GM11168 (cell line): ENCODE measurements around the gene ERP27.

Experiments
- in situ Hi-C: fragments of 300-500 bp; cut with MboI; formaldehyde crosslinking; loops from one replicate; pipeline ENCODE4 v1.12.0; 2022; ENCODE audit warnings: low sequenced_read_pairs; ENCODE audit not compliant: unreplicated experiment

Gene ERP27

DNA sequence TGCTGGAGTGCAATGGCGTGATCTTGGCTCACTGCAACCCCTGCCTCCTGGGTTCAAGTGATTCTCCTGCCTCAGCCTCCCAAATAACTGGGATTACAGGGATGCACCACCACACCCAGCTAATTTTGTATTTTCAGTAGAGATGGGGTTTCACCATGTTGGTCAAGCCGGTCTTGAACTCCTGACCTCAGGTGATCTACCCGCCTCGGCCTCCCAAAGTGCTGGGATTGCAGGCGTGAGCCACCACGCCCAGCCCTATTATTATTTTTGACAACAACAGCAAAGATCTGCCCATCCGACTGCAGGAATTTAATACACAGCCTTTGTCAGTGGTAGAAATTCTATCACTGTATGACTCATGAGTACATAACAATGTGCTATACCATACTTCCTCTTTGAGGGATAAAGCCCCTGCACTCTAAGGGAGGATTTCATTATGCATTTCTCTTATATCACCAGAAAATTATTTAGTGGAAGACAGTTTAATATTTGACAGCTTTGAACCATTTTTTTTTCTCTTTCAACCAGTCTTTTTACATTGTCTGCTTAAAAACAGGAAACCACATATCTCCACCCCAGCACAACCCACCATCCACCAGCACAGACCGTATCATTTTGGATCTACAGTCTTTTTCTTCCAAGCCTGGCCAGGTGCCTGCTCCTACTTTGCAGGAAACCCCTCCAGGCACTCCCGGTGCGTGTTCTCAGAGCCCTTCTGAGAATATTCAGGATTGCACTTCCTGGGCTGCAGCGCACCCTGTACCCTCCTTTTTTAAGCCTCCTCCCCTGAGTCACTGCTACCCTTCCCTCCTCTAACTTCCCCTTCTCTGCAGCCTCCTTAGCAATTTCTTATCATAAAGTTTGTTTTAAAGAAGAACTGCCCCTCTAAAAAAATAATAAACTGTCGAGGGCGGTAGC, 22.5 kb upstream of the ERP27 start:
- in situ Hi-C loops, result loop anchor here (25.0 kb wide), 1 partner anchor 724 kb away; no protein-coding TSS in a partner anchor

DNA sequence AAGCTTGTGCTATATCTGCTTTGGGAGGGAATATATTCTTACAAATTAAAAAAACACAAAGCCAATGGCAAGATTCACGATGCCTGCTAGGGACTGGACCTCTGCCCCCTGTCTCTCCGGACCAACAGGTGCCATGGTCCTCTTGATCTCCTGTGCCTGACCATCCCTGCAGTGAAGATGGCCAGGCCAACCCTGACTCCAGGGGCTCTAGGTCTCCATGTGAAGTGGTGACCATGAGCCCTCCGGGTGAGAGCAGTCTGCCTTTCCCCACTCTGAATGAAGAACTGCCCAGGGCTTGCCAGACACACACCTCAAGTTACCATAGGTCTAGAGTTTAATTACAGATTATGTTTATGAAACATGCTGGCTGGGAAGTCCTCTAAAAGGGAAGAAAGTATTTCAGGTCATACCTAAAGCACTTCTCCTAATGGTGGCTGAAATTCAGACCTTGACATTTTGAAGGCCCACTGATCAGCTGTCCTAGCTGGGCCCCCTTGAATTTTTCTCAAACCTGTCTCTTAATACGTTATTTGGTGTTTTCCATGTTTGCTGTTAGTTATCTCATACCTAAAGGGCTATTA, 21.7 kb upstream of the ERP27 start:
- in situ Hi-C loops, result loop anchor here (25.0 kb wide), 1 partner anchor 723 kb away; no protein-coding TSS in a partner anchor

DNA sequence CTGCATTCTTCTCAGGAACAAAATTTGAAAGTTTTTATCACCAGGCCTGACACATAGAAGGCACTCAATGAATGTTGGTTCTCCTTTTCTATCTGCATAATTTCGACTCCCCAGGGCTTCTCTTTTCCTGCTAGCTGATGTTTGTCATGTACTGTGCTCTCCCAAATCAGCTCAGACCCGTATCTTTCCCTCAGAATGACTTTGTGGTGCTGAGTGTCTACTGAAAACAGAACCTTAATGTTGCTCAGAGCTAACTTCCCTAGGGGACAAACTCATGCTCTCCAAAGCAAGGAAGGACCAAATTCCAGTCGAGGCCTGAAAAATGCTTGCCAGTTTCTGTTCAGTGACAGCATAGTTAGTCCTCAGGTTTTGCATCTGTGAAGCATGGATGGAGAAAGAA, 21.1 kb upstream of the ERP27 start:
- in situ Hi-C loops, result loop anchor here (25.0 kb wide), 1 partner anchor 722 kb away; no protein-coding TSS in a partner anchor

DNA sequence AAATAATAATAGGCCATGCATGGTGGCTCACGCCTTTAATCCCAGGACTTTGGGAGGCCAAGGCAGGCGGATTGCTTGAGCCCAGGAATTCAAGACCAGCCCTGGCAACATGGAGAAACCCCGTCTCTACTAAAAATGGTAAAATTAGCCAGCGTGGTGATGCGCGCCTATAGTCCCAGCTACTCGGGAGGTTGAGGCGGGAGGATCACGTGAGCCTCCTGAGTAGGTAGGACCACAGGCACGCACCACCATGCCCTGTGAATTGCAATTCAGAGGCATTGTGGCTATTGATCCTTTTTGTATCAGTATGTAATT, 20.7 kb upstream of the ERP27 start:
- in situ Hi-C loops, result loop anchor here (25.0 kb wide), 1 partner anchor 722 kb away; no protein-coding TSS in a partner anchor

DNA sequence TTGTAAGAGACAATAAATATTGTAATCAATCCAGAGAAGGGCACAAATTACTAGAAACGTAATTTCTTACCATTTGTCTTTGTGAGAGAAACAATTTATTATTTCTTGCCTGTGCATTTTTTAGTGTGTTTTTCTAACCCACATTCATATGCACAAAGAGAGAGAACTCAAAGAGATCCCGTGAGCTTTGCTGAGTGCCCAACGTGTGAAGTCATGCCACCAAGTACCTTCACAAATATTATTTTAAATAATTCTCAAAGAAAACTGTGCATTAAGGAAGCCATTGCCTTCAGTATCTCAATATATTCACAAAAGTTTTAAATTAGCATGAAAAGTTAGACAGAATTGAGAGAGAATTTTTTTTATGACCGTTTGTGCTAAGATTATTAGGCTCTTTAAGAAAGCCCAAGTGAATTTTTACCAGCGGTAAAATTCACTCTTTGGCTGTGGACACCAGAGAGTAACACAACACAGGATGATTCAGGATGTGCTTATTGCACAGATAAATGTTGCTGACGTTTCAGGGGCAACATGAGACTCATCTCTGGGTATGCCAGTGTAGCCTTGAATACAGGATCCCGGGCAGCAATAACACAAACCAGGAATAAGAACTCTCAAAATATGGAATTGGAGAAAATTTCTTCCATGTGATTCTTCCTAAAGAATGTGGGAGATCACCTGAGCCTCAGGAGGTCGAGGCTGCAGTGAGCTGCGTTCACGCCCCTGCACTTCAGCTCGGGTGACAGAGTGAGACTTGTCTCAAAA, 20.2 kb upstream of the ERP27 start:
- in situ Hi-C loops, result loop anchor here (25.0 kb wide), 1 partner anchor 721 kb away; no protein-coding TSS in a partner anchor

DNA sequence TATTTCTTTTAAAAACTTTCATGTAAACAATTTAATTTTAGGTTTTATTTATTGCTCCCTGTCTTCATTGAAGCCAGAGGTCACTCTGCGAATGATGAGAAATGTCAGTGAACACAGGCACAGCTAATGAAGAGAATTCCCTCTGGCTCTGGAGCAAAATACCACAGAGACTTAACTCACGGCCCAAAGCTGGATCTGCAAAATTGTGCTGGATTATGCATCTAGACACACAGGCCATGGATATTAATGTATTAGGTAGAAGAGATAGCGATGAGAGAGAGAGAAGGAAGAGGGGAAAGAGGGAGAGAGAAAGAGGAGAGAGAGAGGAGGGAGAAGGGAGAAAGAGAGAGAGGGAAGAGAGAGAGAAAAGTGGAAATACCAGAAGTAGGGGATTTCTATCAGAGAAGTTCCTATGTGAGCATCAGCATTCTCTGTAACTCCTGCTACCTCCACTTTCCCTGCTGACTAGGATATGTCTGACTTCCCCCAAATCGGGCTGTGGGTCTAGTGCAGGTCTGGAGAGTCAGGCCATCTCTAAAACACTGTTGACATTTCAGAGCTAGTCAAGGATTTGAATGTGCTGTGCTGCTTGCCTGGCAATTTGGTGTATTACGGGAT, 19.3 kb upstream of the ERP27 start:
- in situ Hi-C loops, result loop anchor here (25.0 kb wide), 1 partner anchor 720 kb away; no protein-coding TSS in a partner anchor

DNA sequence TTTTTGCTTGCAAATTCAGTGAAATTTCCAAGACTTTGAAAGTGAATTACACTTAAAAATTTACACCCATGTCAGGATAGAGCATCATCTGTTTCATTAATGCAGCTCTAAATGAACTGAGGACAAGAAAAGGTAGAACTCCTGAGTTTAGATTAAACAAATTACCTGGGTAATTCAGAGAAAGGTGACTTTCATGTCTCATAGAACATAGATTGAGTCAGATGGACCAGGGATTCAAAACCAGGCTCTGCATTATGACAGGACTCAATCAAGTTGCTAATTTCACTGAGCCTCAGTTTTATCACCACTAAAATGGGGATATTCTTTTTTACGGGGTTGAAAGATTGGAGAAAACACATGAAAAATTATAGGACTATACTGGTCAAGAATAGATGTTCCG, 18.6 kb upstream of the ERP27 start:
- in situ Hi-C loops, result loop anchor here (25.0 kb wide), 1 partner anchor 720 kb away; no protein-coding TSS in a partner anchor

DNA sequence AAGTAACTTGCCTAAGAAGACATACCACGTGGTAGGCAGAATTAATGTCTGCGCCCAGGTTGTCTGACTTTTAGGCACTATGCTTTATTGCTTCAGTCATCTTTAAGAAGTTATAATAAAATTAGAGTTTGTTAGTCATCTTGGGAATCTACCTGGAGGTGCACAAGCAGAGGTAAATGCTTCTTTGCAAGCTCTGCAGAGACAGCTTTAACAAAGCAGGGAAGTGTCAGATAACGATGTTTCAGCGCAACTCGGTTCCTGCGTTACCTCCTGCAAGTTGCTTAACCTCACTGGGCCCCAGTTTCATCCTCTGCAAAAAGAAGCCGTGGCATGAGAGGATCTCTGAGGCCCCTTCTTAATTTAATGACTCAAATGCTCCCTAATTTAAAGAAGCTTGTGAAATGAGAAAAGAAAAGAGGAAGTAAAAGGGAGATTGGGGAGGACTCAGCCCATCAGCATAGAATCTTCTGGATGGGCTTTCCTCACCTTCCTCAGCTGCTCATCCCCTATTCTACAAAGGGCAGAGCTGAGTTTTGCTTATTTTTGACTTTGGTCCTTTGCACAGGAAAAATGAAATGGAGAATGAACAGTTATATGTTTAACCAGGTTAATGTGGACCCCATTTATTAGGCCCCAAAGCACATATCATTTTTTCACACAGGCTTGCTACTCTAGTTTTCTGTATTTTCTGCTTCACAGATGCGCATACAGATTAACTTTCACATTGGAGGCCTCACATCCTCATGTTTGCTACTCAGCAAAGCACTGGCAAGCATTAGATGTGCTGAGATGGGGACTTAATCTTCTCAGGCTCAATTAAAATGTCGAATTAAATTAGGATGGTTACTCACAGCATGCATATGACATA, 17.9 kb upstream of the ERP27 start:
- in situ Hi-C loops, result loop anchor here (25.0 kb wide), 1 partner anchor 719 kb away; no protein-coding TSS in a partner anchor

DNA sequence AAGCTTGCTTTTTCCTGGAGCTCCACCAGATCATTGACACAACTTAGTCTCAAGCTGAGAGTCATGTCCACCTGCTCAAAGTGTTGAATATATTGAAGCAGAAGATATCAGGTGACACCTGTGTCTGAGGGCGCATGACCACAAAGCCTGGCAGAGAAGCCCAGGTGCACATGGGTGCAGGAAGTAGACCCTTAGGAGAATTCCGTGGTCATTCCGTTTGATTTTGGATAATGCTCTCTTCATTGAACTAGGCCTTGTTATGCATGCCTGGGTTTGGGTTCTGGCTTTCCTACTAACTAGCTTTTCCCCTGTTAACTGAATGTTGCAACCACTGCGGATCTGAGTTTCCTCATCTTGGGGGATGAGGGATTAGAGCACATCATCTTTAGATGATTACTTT, 15.9 kb upstream of the ERP27 start:
- in situ Hi-C loops, result loop anchor here (25.0 kb wide), 1 partner anchor 717 kb away; no protein-coding TSS in a partner anchor

DNA sequence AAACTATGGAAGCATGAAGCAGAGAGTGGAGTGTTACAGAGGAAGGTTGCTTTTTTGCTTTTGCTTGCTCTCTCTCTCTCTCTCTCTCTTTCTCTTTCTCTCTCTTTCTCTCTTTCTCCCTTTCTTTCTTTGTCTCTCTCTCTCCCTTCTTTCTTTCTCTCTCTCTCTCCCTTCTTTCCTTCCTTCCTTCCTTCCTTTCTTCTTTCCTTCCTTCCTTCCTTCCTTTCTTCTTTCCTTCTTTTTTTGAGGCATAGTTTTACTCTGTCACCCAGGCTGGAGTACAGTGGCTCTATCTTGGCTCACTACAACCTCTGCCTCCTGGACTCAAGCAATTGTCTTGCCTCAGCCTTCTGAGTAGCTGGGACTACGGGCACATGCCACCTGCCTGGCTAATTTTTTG, 15.4 kb upstream of the ERP27 start:
- in situ Hi-C loops, result loop anchor here (25.0 kb wide), 1 partner anchor 716 kb away; no protein-coding TSS in a partner anchor

DNA sequence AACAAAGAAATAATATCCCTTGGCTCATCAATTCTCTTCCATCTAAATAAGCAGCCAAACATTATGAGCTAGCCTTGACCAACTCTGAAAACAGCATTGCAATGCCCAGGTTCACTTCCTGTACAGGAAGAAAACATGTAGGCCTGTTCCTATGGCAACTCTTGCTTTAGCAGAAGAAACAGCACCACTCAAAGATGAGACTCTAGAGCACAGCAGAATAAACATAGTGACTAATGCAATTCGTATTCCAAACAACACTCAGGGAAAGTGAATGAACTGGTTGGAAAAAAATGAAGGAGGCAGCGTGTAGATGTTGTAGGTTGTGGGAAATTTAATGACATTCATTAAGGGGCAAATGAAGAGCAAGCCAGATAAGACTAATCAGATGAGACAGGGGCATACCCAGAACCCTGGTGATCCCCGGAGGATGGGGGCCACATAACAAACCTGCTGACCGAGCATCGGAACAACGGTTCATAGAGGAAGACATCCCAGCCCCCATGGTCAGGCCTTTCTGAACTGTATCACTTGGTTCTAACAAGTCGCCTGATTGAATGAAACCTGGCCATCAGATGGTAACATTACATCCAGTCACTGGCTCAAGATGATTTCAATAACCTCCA, 14.1 kb upstream of the ERP27 start:
- in situ Hi-C loops, result loop anchor here (25.0 kb wide), 1 partner anchor 715 kb away; no protein-coding TSS in a partner anchor

DNA sequence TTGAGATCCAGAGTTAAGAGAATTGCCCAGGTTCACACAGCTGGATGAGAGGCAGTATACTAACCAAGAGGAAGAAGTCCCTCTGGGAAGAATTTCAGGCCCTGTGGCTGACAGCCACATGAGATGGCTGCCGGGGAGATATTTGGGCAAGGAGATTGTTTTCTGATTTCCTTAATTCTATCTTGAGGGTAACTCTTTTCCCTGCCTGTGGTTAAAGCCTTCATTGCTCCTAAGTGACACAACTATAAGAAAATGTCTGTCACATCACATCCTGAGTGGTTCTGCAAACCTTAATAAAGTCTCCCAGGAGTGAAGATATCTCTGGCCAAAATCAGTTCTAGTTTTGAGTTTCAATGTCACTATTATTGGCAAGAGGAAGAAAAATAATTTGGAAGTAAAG, 13.5 kb upstream of the ERP27 start:
- in situ Hi-C loops, result loop anchor here (25.0 kb wide), 1 partner anchor 715 kb away; no protein-coding TSS in a partner anchor

DNA sequence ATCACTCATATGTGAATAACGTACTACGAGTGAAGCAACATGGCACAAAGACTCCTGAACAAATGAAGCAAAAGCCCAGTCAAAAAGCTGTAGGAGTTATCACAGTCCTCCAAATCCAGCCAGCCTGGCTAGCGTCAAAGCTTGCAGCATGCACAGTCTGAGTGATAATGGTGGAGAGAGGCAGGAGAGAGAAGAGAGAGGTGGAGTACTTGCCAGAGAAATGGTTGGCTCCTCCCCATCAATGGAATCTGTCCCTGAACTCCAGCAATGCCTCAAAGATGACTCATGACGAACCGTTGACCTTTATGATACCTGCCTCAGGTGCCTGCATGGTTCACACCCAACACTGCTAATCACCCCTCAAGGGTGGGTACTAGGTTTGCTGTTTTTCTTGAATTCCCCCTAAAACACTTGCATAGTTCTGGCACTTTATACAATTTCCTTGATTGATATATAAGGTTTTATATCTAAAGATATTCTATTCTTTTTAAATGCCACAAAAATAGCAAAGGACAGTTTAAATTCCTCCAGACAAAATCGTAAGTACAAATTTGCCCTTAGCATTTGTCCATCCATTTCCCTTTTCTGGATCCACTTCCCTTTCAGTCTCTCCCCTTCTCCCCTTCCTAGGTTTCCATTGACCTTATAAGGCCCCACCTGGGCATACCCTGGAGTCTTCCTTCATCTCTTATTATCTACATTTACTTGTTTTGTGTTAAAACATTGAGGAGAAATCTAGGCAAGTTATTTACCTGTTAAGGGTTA, 12.8 kb upstream of the ERP27 start:
- in situ Hi-C loops, result loop anchor here (25.0 kb wide), 1 partner anchor 714 kb away; no protein-coding TSS in a partner anchor

DNA sequence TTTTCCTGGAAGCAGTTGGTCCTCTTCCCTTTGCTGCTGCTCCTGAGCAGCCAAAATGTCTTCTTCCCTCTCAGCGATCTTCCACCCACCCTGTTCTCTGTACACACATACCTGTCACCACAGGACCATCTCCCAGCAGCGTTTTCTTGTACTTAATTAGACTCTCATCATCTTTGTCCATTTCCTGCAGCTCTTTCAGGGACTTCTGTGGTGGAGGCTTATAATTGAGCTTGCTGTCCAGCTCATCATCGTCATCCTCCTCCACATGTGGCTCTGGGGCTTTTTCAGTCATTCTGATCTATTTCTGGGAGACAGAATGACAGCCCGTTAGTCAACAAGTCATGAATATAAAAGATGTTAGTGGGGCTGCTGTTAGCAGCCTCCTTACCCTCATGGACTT, 12.1 kb upstream of the ERP27 start:
- in situ Hi-C loops, result loop anchor here (25.0 kb wide), 1 partner anchor 713 kb away; no protein-coding TSS in a partner anchor

DNA sequence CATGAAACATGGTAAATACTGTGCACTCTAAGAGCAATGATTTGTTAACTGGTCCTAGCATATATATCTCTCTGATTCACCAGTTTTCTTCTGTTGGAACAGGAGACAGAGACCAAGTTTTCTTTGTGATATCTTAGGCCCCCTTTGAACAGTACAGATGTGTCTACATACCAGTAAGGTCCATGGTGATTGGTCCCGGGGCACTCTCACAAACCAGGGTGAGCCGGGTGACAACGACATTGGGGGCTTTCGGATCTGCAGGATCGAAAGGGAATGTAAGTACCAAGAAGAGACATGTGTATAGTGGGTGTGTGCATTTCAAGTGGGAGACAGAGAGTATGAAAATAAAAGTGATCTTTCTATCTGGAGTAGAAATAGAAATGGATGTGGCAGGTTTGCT, 11.3 kb upstream of the ERP27 start:
- in situ Hi-C loops, result loop anchor here (25.0 kb wide), 1 partner anchor 712 kb away; no protein-coding TSS in a partner anchor

DNA sequence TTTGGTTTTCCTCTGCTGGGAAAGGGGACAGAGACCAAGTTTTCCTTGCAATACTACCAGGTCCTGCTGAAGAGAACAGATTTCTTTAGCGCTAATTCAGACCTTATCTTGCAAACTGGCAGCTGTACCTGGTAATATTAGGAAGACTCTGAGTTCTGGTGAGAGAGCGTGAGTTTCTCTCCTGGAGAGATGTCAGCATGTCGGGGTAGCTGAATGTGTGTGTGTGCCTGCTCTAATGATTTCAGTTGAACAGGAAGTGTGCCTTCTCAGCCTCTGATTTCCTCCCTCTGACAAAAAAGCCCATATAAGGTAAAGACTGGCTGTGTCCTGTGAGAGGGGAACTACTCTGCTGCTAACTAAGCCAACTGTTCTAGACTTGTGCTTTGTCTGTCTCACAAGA, 10.3 kb upstream of the ERP27 start:
- in situ Hi-C loops, result no loop called here

DNA sequence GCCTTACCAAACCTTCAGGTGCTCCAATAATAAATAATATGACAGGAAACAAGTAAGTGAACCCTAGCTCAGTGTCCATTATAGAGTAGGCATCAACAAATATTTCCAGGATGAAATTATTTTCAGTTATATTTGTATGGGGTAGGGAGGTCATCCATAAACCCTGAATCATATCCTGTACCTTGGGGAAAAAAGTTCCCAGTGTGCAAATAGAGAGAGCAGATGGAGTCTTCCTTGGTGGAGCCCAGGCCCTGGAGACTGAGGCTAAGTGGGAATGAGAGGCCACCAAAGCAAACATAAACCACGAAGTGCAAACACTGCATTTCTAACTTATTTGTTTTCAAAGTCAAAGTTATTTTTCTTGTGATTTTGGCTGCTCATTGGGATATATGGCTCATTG, 8.5 kb upstream of the ERP27 start:
- in situ Hi-C loops, result no loop called here

DNA sequence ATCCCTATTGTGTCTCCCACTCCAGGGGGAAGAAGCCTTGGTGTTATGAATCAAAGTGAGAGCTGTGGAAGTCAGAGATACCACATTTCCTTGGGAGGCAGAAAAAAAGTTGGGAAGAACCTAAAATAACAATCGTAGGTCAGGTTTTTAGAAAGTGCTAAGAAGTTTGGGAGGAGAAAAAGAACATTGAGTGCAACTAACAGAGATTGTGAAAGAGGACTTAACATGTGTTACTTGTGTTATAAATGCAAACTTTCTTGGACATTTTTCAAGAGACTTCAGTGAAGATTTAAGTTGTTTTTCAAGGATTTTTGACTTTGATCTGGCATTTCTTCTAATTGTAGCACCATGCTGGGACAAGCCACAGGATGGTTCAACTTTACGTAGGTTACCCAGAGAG, 7.8 kb upstream of the ERP27 start:
- in situ Hi-C loops, result no loop called here
